Effector memory CD4-positive, alpha-beta T cell (primary cell): ENCODE data around the gene ZRSR2.

Source experiments
- DNase-seq, 3 donors: peaks; one replicate each; pipeline ENCODE4 v3.0.0-alpha.2; 2020
- H3K27ac ChIP-seq: 2 replicates; pipeline ENCODE4 v1.7.0; 2013; ENCODE audit warnings: mild to moderate bottlenecking, low read length, moderate library complexity; ENCODE audit not compliant: insufficient read depth, poor library complexity, severe bottlenecking
- H3K27me3 ChIP-seq: replicated peaks from 2 replicates; pipeline ENCODE4 v1.7.0; 2013; ENCODE audit warnings: mild to moderate bottlenecking, low read length; ENCODE audit not compliant: insufficient read depth, control insufficient read depth, poor library complexity, severe bottlenecking
- H3K36me3 ChIP-seq: 2 replicates; pipeline ENCODE4 v1.7.0; 2013; ENCODE audit warnings: mild to moderate bottlenecking, low read length, moderate library complexity; ENCODE audit not compliant: control insufficient read depth, insufficient read depth
- H3K4me1 ChIP-seq: 2 replicates; pipeline ENCODE4 v1.7.0; 2013; ENCODE audit warnings: low read length, mild to moderate bottlenecking; ENCODE audit not compliant: control insufficient read depth, insufficient read depth, poor library complexity, severe bottlenecking
- H3K4me3 ChIP-seq: 2 replicates; pipeline ENCODE4 v1.7.0; 2013; ENCODE audit warnings: low read length, low read depth, mild to moderate bottlenecking; ENCODE audit not compliant: insufficient read depth, poor library complexity, severe bottlenecking
- H3K9me3 ChIP-seq: 2 replicates; pipeline ENCODE4 v1.7.0; 2013; ENCODE audit warnings: mild to moderate bottlenecking, low read length, moderate library complexity; ENCODE audit not compliant: control insufficient read depth

ZRSR2 gene

DNA sequence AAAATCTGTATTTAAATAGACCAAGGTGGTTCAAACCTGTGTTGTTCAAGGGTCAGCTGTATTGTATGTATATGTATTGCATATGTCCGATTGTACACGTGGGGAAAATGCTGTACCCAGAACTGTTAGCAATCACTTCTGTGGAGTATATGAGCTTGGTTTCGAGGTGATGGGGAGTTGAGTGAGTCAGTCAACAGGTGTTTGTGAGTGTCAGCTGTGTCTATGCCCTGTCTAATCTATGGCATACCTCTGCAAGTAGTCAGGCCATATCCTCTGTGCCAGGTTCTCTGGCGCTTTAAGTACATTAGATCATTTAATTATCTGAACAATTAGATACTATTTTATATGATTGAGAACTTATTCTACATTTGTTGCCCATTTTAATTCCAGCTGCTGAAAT lies 7.4 kb downstream of the ZRSR2 start:
- DNase-seq = no peak
- H3K4me1 ChIP-seq = peaks cover 4% of the 10 kb centered on the region

GRCh38 chrX:15804563-15804962 lies 14.3 kb downstream of the ZRSR2 start:
- H3K36me3 ChIP-seq = peaks cover 53% of the 10 kb centered on the region
- no peaks in the 10 kb centered on the region for H3K4me1 ChIP-seq
- no peak overlapping the region for H3K27ac ChIP-seq
- no peak overlapping the region for H3K4me3 ChIP-seq
- H3K27me3 ChIP-seq = no peaks in the 10 kb centered on the region
- no peaks in the 10 kb centered on the region for H3K9me3 ChIP-seq
- no peak for DNase-seq

More for the DNA sequence above, 7.4 kb downstream of the ZRSR2 start:
- Histone ChIP-seq H3K27me3 (no peaks in the 10 kb centered on the region), H3K27ac (no peak overlapping the region), H3K36me3 (peaks cover 15% of the 10 kb centered on the region), H3K4me3 (no peak overlapping the region), H3K9me3 (no peaks in the 10 kb centered on the region)

- Histone ChIP-seq H3K4me1 (no peaks in the 10 kb centered on the region), H3K27me3 (no peaks in the 10 kb centered on the region), H3K27ac (no peak overlapping the region), H3K4me3 (no peak overlapping the region), H3K9me3 (no peaks in the 10 kb centered on the region), H3K36me3 (peaks cover 67% of the 10 kb centered on the region)
- no peak for DNase-seq
Observed at GRCh38 chrX:15808254-15808653, 18.0 kb downstream of the ZRSR2 start.

- Histone ChIP-seq H3K27ac (no peak overlapping the region), H3K36me3 (peaks cover 49% of the 10 kb centered on the region), H3K4me1 (peaks cover 10% of the 10 kb centered on the region), H3K9me3 (no peaks in the 10 kb centered on the region), H3K27me3 (no peaks in the 10 kb centered on the region), H3K4me3 (no peak overlapping the region)
- DNase-seq = no peak
Observed at GRCh38 chrX:15812192-15812938, 22.1 kb downstream of the ZRSR2 start.

GRCh38 chrX:15813416-15813815 lies 23.1 kb downstream of the ZRSR2 start:
- H3K27ac ChIP-seq = no peak overlapping the region
- peaks cover 46% of the 10 kb centered on the region for H3K36me3 ChIP-seq
- DNase-seq = no peak

DNA sequence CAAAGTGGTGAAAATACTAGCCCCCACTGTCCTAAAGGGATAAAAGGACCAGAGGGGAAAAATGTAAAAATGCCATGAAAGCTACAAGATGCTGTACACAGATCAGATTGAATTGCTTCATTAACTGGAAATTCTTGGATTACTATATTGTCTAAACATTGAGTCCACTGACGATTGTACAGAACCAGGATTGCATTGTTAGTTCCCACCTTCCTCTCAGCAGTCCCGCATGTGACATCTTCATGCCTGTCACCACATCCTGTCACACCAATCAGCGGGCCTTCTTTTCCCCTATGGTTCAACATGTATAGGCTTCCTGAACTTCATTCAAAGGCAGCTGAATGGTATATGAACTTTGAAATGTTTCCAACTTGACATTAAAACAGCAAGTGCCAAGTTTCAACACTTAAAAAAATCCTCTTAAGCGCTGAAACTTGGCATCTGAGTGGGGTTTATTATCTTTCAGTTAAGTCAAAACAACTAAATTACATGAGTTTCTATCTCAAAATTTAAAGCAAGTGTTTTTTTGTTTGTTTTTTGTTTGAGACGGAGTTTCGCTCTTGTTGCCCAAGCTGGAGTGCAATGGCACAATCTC lies 24.6 kb downstream of the ZRSR2 start:
- Histone ChIP-seq H3K9me3 (no peaks in the 10 kb centered on the region), H3K36me3 (peaks cover 37% of the 10 kb centered on the region), H3K4me3 (no peak overlapping the region), H3K27me3 (no peaks in the 10 kb centered on the region), H3K27ac (no peak overlapping the region), H3K4me1 (peaks cover 10% of the 10 kb centered on the region)
- DNase-seq = no peak

More at GRCh38 chrX:15813416-15813815, 23.1 kb downstream of the ZRSR2 start:
- Histone ChIP-seq H3K4me3 (no peak overlapping the region), H3K9me3 (no peaks in the 10 kb centered on the region), H3K27me3 (no peaks in the 10 kb centered on the region), H3K4me1 (peaks cover 10% of the 10 kb centered on the region)

- peak in 1 of 3 donors; percentile 0 for DNase-seq
- H3K4me1 ChIP-seq = peaks cover 10% of the 10 kb centered on the region
- peaks cover 38% of the 10 kb centered on the region for H3K36me3 ChIP-seq
- H3K27ac ChIP-seq = no peak overlapping the region
- no peaks in the 10 kb centered on the region for H3K9me3 ChIP-seq
- H3K4me3 ChIP-seq = no peak overlapping the region
- H3K27me3 ChIP-seq = no peaks in the 10 kb centered on the region
Observed at GRCh38 chrX:15815779-15816437, 25.6 kb downstream of the ZRSR2 start.

DNA sequence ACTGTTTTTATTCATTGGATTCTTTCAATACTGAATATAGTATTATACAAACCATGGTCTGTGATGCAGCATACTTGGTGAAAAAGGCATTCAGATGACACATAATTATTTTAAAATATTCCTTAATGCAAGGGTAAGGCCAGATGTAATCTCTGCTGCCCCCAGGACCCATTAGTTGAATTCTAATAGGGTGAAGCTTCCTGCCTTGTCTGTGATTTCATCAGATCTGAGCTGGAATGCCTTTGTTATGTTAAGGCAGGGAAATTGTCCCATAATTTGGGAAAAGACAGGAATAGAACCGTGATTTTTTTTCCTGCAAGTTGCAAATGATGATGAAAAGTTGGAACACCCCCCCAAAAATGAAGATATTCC lies 26.1 kb downstream of the ZRSR2 start:
- Histone ChIP-seq H3K36me3 (peaks cover 37% of the 10 kb centered on the region), H3K27ac (peak overlapping the region; percentile 15), H3K9me3 (no peaks in the 10 kb centered on the region), H3K27me3 (no peaks in the 10 kb centered on the region), H3K4me1 (peaks cover 10% of the 10 kb centered on the region), H3K4me3 (no peak overlapping the region)
- no peak for DNase-seq

- Histone ChIP-seq H3K4me3 (no peak overlapping the region), H3K36me3 (peaks cover 37% of the 10 kb centered on the region), H3K4me1 (peaks cover 10% of the 10 kb centered on the region), H3K27me3 (no peaks in the 10 kb centered on the region), H3K27ac (peak overlapping the region; percentile 15), H3K9me3 (no peaks in the 10 kb centered on the region)
- DNase-seq = peak; percentile 4 to 24 (median 14)
Observed at GRCh38 chrX:15816886-15817285, 26.6 kb downstream of the ZRSR2 start.
